Body of pancreas (tissue), 4 donors: ENCODE results near the gene IRS4. TPM values are rescaled to one million over a fixed set of nuclear protein-coding genes. Genes with fewer than 3 reads are reported as not detected.

Source experiments
- ATAC-seq: fragments of 150-250 bp; one replicate; pipeline ENCODE4 v1.9.1; 2016
- DNase-seq, 4 donors: peaks; one replicate each; pipeline ENCODE4 v3.0.0-alpha.2; 2019
- H3K27ac ChIP-seq, 4 donors: fragments of 200-600 bp; sonication (generic); 1 replicate in 3 of 4; 2 replicates in 1 of 4; pipeline versions ENCODE4 v1.5.1 to v1.6.1; 2016 to 2019; ENCODE audit warnings: mild to moderate bottlenecking in 1 of 4, mixed read lengths in 1 of 4, moderate library complexity in 1 of 4
- H3K27me3 ChIP-seq, 2 donors: fragments of 200-600 bp; sonication (generic); one replicate each; pipeline ENCODE4 v1.6.0; 2016; ENCODE audit warnings: mild to moderate bottlenecking in 1 of 2
- H3K36me3 ChIP-seq, 2 donors: fragments of 200-600 bp; sonication (generic); replicated peaks in 1 of 2; 2 replicates each; pipeline ENCODE4 v1.5.1; 2016; ENCODE audit warnings: low read depth in 2 of 2; ENCODE audit not compliant: insufficient read depth in 1 of 2
- H3K4me1 ChIP-seq: fragments of 200-600 bp; sonication (generic); one replicate; pipeline ENCODE4 v1.6.0; 2016
- H3K4me3 ChIP-seq, 2 donors: fragments of 200-600 bp; sonication (generic); 1 replicate in 1 of 2; 2 replicates in 1 of 2; pipeline ENCODE4 v1.5.1; 2016 to 2019
- H3K9me3 ChIP-seq, 3 donors: fragments of 200-600 bp; sonication (generic); 1 replicate in 2 of 3; 2 replicates in 1 of 3; pipeline ENCODE4 v1.5.1; 2016
- CTCF ChIP-seq, 7 experiments: fragments of 450-650 bp in 4 of 7; fragments of 200-600 bp in 3 of 7; sonication (generic) in 3 of 7; IDR thresholded peaks; one replicate each; pipeline ENCODE4 v1.5.1; 2016 to 2019; ENCODE audit warnings: antibody characterized with exemption in 7 of 7
- POLR2A ChIP-seq, 3 donors: fragments of 450-650 bp; IDR thresholded peaks; one replicate each; pipeline ENCODE4 v1.6.1; 2016; ENCODE audit warnings: antibody characterized with exemption in 3 of 3, mild to moderate bottlenecking in 2 of 3
- WGBS, 2 donors: methylation state at CpG; one replicate each; pipeline ENCODE4 v1.1.5; 2017; 5-methylcytosine and 5-hydroxymethylcytosine counted together
- intact Hi-C: fragments of 100-400 bp; cut with DNase I; formaldehyde crosslinking; loops from one replicate; pipeline ENCODE4 v1.15.1; 2023
- total RNA-seq, 2 donors: library from RNA; depleted of rRNA; stranded (reverse); fragments of >200 nt; gene quantifications; one replicate each; pipeline ENCODE4 v1.1.0, GENCODE V29; 2016

The IRS4 gene
- under 1 TPM in 1 of 2 donors, not detected in 1; 0.26 TPM for total RNA-seq

GRCh38 chrX:108736509-108737479 is at the start of gene IRS4:
Gene IRS4, minus strand, starts transcription at chrX:108736563.
- 1 to 3% methylated on average over 6 to 46 of the region's 62 CpGs for WGBS, 2 donors
- Histone ChIP-seq H3K4me1 (peaks cover 23% of the 10 kb centered on the region), H3K36me3 (no peaks in the 10 kb centered on the region), H3K27ac (no peak within 1 kb of the TSS), H3K9me3 (no peaks in the 10 kb centered on the region), H3K27me3 (peaks cover 0 to 3% of the 10 kb centered on the region in 2 donors), H3K4me3 (no peak within 1 kb of the TSS)
- peak; percentile 5 to 35 (median 20) for DNase-seq
- TF ChIP-seq POLR2A (IDR thresholded peaks at IDR 0.05) (no peak), CTCF (IDR thresholded peaks at IDR 0.05) (no peak)
- peak; percentile 33 for ATAC-seq
- intact Hi-C loops, result no loop called here

DNA sequence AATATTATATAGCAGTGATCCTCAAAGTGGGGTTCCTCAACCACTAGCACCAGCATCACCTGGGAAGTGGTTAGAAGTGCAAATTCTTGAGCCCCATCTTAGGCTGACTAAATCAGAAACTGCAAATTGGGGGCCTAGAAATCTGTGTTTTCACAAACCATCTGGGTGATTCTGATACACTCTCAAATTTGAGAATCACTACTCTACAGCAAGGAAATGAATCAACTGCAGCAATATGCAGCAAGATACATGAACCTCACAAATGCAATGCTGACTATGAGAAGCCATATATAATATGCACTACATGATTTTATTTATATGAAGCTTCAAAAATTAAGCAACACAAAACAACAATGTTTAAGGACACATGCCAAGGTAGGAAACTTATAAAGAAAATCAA is 36.2 kb upstream of the IRS4 start:
- DNase-seq, result no peak
- intact Hi-C loops, result no loop called here
- no peak for ATAC-seq

GRCh38 chrX:108763559-108763958 is 27.2 kb upstream of the IRS4 start:
- 88% methylated on average over 1 of the region's 1 CpG; no CpG with 5 or more reads in 1 of the 2 donors for WGBS, 2 donors
- ATAC-seq, result no peak
- H3K4me1 ChIP-seq, result no peaks in the 10 kb centered on the region
- H3K36me3 ChIP-seq, result no peaks in the 10 kb centered on the region
- H3K27ac ChIP-seq, result no peak overlapping the region
- H3K27me3 ChIP-seq, result no peaks in the 10 kb centered on the region
- no peaks in the 10 kb centered on the region for H3K9me3 ChIP-seq
- TF ChIP-seq CTCF (IDR thresholded peaks at IDR 0.05) (no peak), POLR2A (IDR thresholded peaks at IDR 0.05) (no peak)
- no peak overlapping the region for H3K4me3 ChIP-seq
- intact Hi-C loops, result no loop called here
- DNase-seq, result no peak

More for the DNA sequence above, 36.2 kb upstream of the IRS4 start:
- Histone ChIP-seq H3K9me3 (no peaks in the 10 kb centered on the region), H3K4me1 (no peaks in the 10 kb centered on the region), H3K27ac (no peak overlapping the region), H3K36me3 (no peaks in the 10 kb centered on the region), H3K4me3 (no peak overlapping the region), H3K27me3 (no peaks in the 10 kb centered on the region)
- TF ChIP-seq CTCF (IDR thresholded peaks at IDR 0.05), result no peak

GRCh38 chrX:108740299-108740774 is 4.0 kb upstream of the IRS4 start:
- Histone ChIP-seq H3K27ac (no peak overlapping the region), H3K9me3 (no peaks in the 10 kb centered on the region), H3K36me3 (no peaks in the 10 kb centered on the region), H3K4me1 (peaks cover 14% of the 10 kb centered on the region), H3K27me3 (peaks cover 0 to 3% of the 10 kb centered on the region in 2 donors), H3K4me3 (no peak overlapping the region)
- DNase-seq, result no peak
- TF ChIP-seq CTCF (IDR thresholded peaks at IDR 0.05), result no peak
- TF ChIP-seq POLR2A (IDR thresholded peaks at IDR 0.05), result no peak
- ATAC-seq, result no peak
- WGBS, 2 donors, result 18 to 44% methylated on average over 1 of the region's 1 CpG
- intact Hi-C loops, result no loop called here
